ENCODE data around the gene GUCY1A1. TPM values are rescaled to one million over a fixed set of nuclear protein-coding genes. Genes with fewer than 3 reads are reported as not detected.

The GUCY1A1 gene
- total and polyA plus RNA-seq, 2 of the 4 experiments (the other 2 are of a cell fraction): 0.19 to 0.54 TPM

DNA sequence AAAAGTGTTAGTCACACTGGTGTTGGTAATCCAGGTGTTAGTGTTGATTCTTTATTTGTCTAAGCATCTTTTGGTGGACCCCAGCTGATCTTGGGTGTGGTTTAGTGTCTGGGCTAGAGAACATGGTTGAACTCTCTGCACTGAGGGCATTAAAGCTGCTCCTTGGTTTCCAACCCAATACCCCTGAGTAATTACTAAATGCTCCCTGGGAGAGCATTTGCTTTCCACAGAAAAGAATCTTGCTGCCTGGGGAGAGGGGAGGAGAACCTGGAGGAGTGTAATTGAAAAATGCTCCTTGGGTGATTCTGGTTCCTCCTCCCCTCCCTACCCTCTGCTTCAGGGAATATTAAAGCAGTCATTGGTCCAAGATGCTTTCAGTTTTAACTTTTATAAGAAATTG is 95.3 kb downstream of the GUCY1A1 start:
- Histone ChIP-seq H4K91ac (ENCODE audit: insufficient read depth, low read depth, low read length) (no peak overlapping the region), H4K5ac (ENCODE audit: low read depth, low read length) (peak overlapping the region; percentile 20; the same call in 1 of the 2 replicates), H3K4ac (ENCODE audit: low read depth, low read length) (0 out of 2 replicates have a peak overlapping the region, but pooled peaks have one; percentile 3), H4K8ac (ENCODE audit: low read depth in 2 of 2, low read length in 2 of 2) (no peak overlapping the region), H2BK5ac (ENCODE audit: low read depth, low read length, poor library complexity, severe bottlenecking) (no peak overlapping the region), H4K20me1 (ENCODE audit: insufficient read depth, low read length) (no peaks in the 10 kb centered on the region), H3K9ac (ENCODE audit: low read depth, low read length) (no peak overlapping the region), H3K9me1 (ENCODE audit: insufficient read depth, low read length) (no peaks in the 10 kb centered on the region), H2AFZ (replicated peaks; ENCODE audit: low read length, poor library complexity) (no peak overlapping the region), H2BK20ac (ENCODE audit: low read depth, low read length) (no peak overlapping the region), H3K18ac (ENCODE audit: low read depth, low read length) (peak overlapping the region; percentile 12; the same call in 1 of the 2 replicates), H2AK5ac (ENCODE audit: low read depth, low read length) (no peak overlapping the region), H3K79me1 (ENCODE audit: low read depth in 1 of 2, low read length in 2 of 2) (no peaks in the 10 kb centered on the region), H2BK15ac (ENCODE audit: low read depth, low read length) (no peak overlapping the region), H3K27me3 (ENCODE audit: control insufficient read depth, insufficient read depth, low read length) (no peaks in the 10 kb centered on the region), H2BK120ac (ENCODE audit: low read depth, low read length) (no peak overlapping the region), H3K56ac (ENCODE audit: extremely low read depth, insufficient read depth, low read length) (no peak overlapping the region), H2AK9ac (replicated peaks; ENCODE audit: low read depth, low read length, poor library complexity) (no peak overlapping the region), H3K4me2 (ENCODE audit: low read depth, low read length) (peak overlapping the region; percentile 33; the same call in 1 of the 2 replicates), H3K14ac (replicated peaks; ENCODE audit: low read depth, low read length) (no peak overlapping the region), H3K23ac (ENCODE audit: low read depth, low read length) (no peak overlapping the region), H3K9me3 (ENCODE audit: control insufficient read depth, insufficient read depth, low read length) (no peaks in the 10 kb centered on the region), H3K4me1 (ENCODE audit: control insufficient read depth, insufficient read depth, low read length) (peaks cover 5% of the 10 kb centered on the region; the same call in 1 of the 2 replicates), H3K36me3 (ENCODE audit: control insufficient read depth, insufficient read depth, low read length) (no peaks in the 10 kb centered on the region; the same call in 1 of the 2 replicates), H3K27ac (ENCODE audit: insufficient read depth, low read length) (peak overlapping the region; percentile 45; the same call in 1 of the 2 replicates), H3K4me3 (ENCODE audit: insufficient read depth, low read depth, low read length) (no peak overlapping the region)
- intact Hi-C loops (cut with micrococcal nuclease): no loop called here
- ChIA-PET POLR2A (ENCODE audit: unreplicated experiment) (no interaction called here), CTCF (no interaction called here)
- BruUV-seq (replicated peaks): no TSS peak
- DNase-seq: no peak
- TF ChIP-seq NFE2L2 (IDR thresholded peaks at IDR 0.05; ENCODE audit: low read depth, low read length) (no peak), CTCF (conservative IDR thresholded peaks at IDR 0.05; ENCODE audit: low read depth, low read length) (no peak), BHLHE40 (IDR thresholded peaks at IDR 0.05; ENCODE audit: low read depth, low read length) (no peak), SMC3 (IDR thresholded peaks at IDR 0.05; ENCODE audit: low read depth, low read length) (no peak), CEBPB (IDR thresholded peaks at IDR 0.05; ENCODE audit: low read depth, low read length) (no peak), POLR2A (IDR thresholded peaks at IDR 0.05; ENCODE audit: low read depth, low read length) (no peak), CHD1 (IDR thresholded peaks at IDR 0.05; ENCODE audit: low read depth, low read length) (no peak), MXI1 (IDR thresholded peaks at IDR 0.05; ENCODE audit: borderline replicate concordance, low read depth, low read length) (no peak), FOS (IDR thresholded peaks at IDR 0.05; ENCODE audit: low read depth, low read length) (no peak), RAD21 (IDR thresholded peaks at IDR 0.05; ENCODE audit: low read length) (no peak), MAZ (IDR thresholded peaks at IDR 0.05; ENCODE audit: borderline replicate concordance, low read depth, low read length) (no peak), RFX5 (IDR thresholded peaks at IDR 0.05; ENCODE audit: low read depth, low read length) (no peak), RCOR1 (IDR thresholded peaks at IDR 0.05; ENCODE audit: insufficient replicate concordance, low read length) (no peak), MAFK (IDR thresholded peaks at IDR 0.05; ENCODE audit: low read depth, low read length) (no peak)
- TF ChIP-seq, protein P1, sequence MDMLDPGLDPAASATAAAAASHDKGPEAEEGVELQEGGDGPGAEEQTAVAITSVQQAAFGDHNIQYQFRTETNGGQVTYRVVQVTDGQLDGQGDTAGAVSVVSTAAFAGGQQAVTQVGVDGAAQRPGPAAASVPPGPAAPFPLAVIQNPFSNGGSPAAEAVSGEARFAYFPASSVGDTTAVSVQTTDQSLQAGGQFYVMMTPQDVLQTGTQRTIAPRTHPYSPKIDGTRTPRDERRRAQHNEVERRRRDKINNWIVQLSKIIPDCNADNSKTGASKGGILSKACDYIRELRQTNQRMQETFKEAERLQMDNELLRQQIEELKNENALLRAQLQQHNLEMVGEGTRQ (IDR thresholded peaks at IDR 0.05; ENCODE audit: low read depth, low read length): no peak
- TF ChIP-seq, protein P2, sequence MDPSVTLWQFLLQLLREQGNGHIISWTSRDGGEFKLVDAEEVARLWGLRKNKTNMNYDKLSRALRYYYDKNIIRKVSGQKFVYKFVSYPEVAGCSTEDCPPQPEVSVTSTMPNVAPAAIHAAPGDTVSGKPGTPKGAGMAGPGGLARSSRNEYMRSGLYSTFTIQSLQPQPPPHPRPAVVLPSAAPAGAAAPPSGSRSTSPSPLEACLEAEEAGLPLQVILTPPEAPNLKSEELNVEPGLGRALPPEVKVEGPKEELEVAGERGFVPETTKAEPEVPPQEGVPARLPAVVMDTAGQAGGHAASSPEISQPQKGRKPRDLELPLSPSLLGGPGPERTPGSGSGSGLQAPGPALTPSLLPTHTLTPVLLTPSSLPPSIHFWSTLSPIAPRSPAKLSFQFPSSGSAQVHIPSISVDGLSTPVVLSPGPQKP (IDR thresholded peaks at IDR 0.05; ENCODE audit: borderline replicate concordance, low read depth, low read length): no peak
- in situ Hi-C loops (cut with MboI; ENCODE audit: low sequenced_read_pairs): no loop called here
- dilution Hi-C loops (cut with HindIII; ENCODE audit: low sequenced_read_pairs, unreplicated experiment): no loop called here
- no peak for ATAC-seq (ENCODE audit: low read depth)
